GF-D8 (cell line): Measurements from ENCODE around the gene FZD7.

Experiments used
- DNase-seq: peaks from one replicate; lab custom pipeline; 2025; lab: John Stamatoyannopoulos, UW

FZD7 gene

DNA sequence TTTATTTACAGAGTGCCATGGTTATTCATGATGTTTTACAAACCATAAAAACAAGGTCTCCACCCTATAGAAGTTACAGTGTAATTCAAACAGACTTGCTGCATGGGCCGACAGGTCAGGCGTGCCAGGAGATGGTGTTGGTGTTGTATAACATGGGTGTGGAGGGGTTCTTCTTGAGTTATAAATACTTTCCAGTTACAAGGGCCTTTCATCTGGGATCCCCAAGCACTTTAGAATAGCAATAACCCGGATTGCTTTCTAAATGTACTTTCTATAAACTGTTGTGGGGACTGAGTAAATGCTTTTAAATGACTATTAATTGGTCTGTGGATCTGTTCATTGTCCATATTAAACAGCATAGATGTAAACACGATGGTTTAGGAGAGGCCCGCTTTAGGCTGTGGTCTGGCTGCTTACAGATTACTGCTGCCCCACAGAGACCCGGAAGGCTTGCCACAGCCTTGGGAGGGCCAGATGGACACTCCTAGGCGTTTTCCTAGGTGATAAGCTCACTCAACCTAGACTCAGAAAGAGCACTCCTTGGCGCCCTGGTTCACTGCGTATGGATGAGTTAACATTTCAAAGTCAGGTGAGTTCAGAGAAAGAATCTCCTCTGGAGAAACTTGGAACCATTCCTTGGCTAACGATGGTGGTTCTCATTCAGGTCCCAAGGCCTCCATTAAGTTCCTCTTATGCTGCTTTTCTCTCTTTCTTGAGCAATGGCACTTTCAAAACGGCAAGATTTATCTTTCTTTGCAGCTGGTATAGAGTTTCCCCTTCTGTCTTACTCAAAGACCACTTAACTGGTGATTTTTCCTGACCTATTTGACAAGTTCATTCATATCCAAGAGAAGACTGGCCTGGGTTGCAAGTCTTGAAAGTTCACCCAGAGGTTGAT is 35.8 kb downstream of the FZD7 start:
- DNase-seq: peak; percentile 61

DNA sequence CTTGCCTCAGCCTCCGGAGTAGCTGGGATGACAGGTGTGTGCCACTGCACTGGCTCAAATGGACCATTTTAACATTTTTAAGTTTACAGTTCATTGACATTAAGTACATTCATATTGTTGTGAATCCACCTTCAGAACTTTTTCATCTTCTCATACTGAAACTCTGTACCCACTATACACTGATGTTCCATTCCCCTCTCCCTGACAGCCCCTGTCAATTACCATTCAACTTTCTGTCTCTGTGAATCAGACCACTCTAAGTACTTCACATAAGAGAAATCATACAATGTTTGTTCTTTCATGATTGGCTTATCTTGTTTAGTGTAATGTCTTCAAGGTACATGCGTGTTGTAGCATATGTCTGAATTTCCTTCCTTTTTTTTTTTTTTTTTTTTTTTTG is 37.5 kb downstream of the FZD7 start:
- no peak for DNase-seq

DNA sequence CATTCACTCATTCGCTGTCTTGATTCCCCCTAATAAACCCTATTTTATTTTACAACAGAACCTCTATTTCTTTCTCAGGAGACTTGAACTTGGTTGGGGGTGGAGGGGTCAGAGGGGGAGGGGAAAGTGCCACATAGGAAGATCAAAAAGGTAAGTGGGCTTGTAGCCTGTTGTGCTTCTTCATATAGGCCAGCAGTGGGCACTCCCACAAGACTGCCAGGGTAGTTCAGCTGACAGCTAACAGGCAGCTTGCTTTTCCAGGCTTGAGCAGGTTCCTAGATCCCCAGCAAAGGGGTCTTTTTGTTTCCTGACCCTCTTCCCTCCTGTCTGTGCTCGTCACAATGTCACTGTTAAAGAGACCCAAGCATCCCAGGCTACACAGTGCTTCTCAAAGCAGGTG is 38.6 kb downstream of the FZD7 start:
- no peak for DNase-seq

DNA sequence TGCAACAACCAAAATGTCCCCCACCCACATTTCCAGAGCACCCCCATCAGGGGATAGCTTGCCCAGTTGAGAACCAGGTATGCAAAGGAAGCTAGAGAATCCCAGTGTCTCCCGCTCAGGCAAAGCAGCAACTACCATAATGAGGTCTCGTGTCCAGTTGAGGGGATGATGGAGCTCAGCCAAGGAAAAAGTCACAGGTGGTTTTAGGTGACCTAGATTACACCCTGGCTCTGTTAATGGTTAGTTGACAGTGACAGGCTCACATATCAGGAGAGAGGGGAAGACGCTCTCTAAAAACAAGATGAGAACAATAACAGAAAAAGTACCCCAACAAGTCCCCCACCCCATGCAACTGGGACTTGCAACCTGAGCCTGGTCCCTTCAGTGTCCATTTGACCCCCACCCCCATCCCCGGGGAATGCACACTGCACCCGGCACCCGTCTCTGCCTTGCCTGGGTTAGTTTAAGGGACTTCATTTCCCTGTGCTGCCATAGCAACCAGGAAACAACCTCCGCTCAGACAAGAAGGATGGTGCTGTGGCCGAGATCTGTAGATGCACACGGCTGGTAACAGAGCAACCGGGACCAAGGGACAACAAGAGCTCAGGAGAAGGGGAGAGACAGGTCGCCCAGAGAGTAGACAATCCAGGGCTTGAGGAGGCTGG is 39.2 kb downstream of the FZD7 start, which contains the start of gene KIAA2012:
Gene KIAA2012, plus strand, starts transcription at position 519 of the 665 bp plus-strand sequence. CDS start 373 bp downstream, outside the sequence.
- DNase-seq: no peak

DNA sequence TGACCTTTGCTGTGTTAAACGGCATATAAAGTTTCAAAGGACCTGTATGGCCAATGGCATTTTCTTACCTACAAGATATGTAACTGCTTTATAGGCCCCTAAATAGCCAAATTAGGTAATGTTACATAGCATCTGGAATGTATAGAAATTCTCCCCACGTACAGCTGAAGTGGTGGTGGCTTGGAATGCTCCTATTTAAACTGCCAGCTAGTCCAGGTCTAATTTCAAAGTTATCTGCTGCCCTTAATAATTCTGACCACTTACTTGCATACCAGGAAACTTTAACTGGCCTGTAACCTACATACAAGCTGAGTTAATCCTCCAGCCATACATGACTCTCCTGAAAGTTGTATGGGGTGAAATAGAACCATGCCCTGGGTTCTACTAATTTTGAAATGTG is 40.7 kb downstream of the FZD7 start:
- DNase-seq: no peak

DNA sequence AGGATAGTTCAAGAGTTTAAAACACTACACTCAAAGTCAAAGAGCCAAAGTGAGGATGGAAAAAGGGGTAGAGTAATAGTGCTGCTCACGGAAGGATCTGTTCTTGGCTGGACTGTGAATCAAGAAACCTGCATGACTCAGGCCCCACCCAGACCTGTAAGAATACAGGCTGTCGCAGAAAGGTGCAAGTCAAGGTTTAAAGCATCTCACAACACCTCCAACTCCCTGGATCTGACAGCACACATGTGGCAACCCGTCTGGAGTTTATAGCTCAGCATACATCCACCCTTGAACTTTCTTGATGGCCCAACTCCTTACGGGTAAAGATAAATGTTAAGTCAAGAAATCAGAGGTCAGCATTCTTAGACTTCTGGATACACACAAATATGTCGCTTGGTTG is 45.7 kb downstream of the FZD7 start:
- no peak for DNase-seq

DNA sequence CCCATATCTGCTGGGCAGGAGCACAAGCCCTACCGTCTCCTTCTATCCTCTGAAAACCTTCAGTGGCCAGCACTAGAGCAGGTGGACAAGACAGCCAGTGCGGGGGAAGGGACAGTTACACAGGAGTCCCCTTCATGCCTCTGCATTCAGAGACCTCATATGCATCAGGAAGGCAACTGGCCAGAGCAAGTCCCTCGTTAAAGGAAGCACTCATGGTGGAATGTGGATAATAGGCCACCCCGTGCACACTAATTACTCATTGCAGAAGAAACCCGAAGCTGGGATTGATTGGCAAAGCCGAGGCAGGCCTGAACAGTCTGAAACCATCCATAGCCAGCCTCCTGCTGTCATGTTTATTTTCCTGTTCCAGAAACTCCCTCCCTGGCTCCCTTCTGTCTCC is 50.6 kb downstream of the FZD7 start:
- DNase-seq: no peak
